Measurements from ENCODE around the gene GPRC5B.

Gene GPRC5B

GRCh38 chr16:19830902-19831560, 53.6 kb downstream of the GPRC5B start:
- no peak overlapping the region for H3K4me3 ChIP-seq (ENCODE audit: control insufficient read depth, low read depth, low read length)
- DNase-seq (ENCODE audit: low read depth): no peak
- no peak for TF ChIP-seq CTCF (IDR thresholded peaks at IDR 0.05; ENCODE audit: control insufficient read depth, insufficient read depth, low read depth, low read length, missing control alignments)

GRCh38 chr16:19829844-19830692, 54.6 kb downstream of the GPRC5B start:
- DNase-seq (ENCODE audit: low read depth): no peak
- no peak for TF ChIP-seq CTCF (IDR thresholded peaks at IDR 0.05; ENCODE audit: control insufficient read depth, insufficient read depth, low read depth, low read length, missing control alignments)
- no peak overlapping the region for H3K4me3 ChIP-seq (ENCODE audit: control insufficient read depth, low read depth, low read length)

- TF ChIP-seq CTCF (IDR thresholded peaks at IDR 0.05; ENCODE audit: control insufficient read depth, insufficient read depth, low read depth, low read length, missing control alignments): no peak
- H3K4me3 ChIP-seq (ENCODE audit: control insufficient read depth, low read depth, low read length): no peak overlapping the region
- DNase-seq (ENCODE audit: low read depth): no peak
These were observed 60.4 kb downstream of the GPRC5B start for GRCh38 chr16:19824216-19824615.

GRCh38 chr16:19823322-19823721, 61.3 kb downstream of the GPRC5B start:
- DNase-seq (ENCODE audit: low read depth): no peak
- H3K4me3 ChIP-seq (ENCODE audit: control insufficient read depth, low read depth, low read length): no peak overlapping the region
- TF ChIP-seq CTCF (IDR thresholded peaks at IDR 0.05; ENCODE audit: control insufficient read depth, insufficient read depth, low read depth, low read length, missing control alignments): no peak

- DNase-seq (ENCODE audit: low read depth): no peak
- no peak for TF ChIP-seq CTCF (IDR thresholded peaks at IDR 0.05; ENCODE audit: control insufficient read depth, insufficient read depth, low read depth, low read length, missing control alignments)
- no peak overlapping the region for H3K4me3 ChIP-seq (ENCODE audit: control insufficient read depth, low read depth, low read length)
These were observed 62.1 kb downstream of the GPRC5B start for GRCh38 chr16:19822533-19822932.

GRCh38 chr16:19817875-19818274, 66.8 kb downstream of the GPRC5B start:
- no peak for DNase-seq (ENCODE audit: low read depth)
- no peak for TF ChIP-seq CTCF (IDR thresholded peaks at IDR 0.05; ENCODE audit: control insufficient read depth, insufficient read depth, low read depth, low read length, missing control alignments)
- H3K4me3 ChIP-seq (ENCODE audit: control insufficient read depth, low read depth, low read length): no peak overlapping the region
